DOHH2 (cell line): ENCODE measurements around the gene LGALS1.

ENCODE experiments used
- H3F3A ChIP-seq: fragments of 200-600 bp; sonication (generic), shearing (Covaris generic); 2 replicates; pipeline ENCODE4 v1.6.0; 2016; ENCODE audit warnings: antibody characterized with exemption, mild to moderate bottlenecking; ENCODE audit not compliant: control insufficient read depth, insufficient read depth
- H3K27ac ChIP-seq: fragments of 200-600 bp; sonication (generic); 2 replicates; pipeline ENCODE4 v1.5.1; 2014; ENCODE audit warnings: low read depth, mild to moderate bottlenecking, low read length, moderate library complexity
- H3K27me3 ChIP-seq: fragments of 200-600 bp; sonication (generic); 2 replicates; pipeline ENCODE4 v1.6.1; 2014; ENCODE audit warnings: mild to moderate bottlenecking, low read length, mixed read lengths; ENCODE audit not compliant: control insufficient read depth
- H3K36me3 ChIP-seq: fragments of 200-600 bp; sonication (generic); 2 replicates; pipeline ENCODE4 v1.6.1; 2014; ENCODE audit warnings: mild to moderate bottlenecking, low read length, moderate library complexity, mixed read lengths; ENCODE audit not compliant: control insufficient read depth
- H3K4me1 ChIP-seq: fragments of 200-600 bp; sonication (generic); 2 replicates; pipeline ENCODE4 v1.6.1; 2014; ENCODE audit warnings: mild to moderate bottlenecking, low read length, mixed read lengths; ENCODE audit not compliant: control insufficient read depth
- H3K4me2 ChIP-seq: fragments of 200-600 bp; sonication (generic); 2 replicates; pipeline ENCODE4 v1.6.0; 2014; ENCODE audit warnings: mild to moderate bottlenecking, low read length, moderate library complexity
- H3K4me3 ChIP-seq: fragments of 200-600 bp; sonication (generic); 2 replicates; pipeline ENCODE4 v1.5.1; 2014; ENCODE audit warnings: mild to moderate bottlenecking, low read length, mixed read lengths
- H3K79me2 ChIP-seq: fragments of 200-600 bp; sonication (generic); 2 replicates; pipeline ENCODE4 v1.6.1; 2014; ENCODE audit warnings: mild to moderate bottlenecking, low read length, mixed read lengths; ENCODE audit not compliant: control insufficient read depth
- H3K9me2 ChIP-seq: fragments of 200-600 bp; sonication (generic); replicated peaks from 2 replicates; pipeline ENCODE4 v1.6.1; 2014; ENCODE audit warnings: mild to moderate bottlenecking, low read length, mixed read lengths; ENCODE audit not compliant: control insufficient read depth
- H3K9me3 ChIP-seq: fragments of 200-600 bp; sonication (generic); 2 replicates; pipeline ENCODE4 v1.6.1; 2014; ENCODE audit warnings: antibody characterized with exemption, low read length, mixed read lengths; ENCODE audit not compliant: control insufficient read depth, insufficient read depth
- H4K20me1 ChIP-seq: fragments of 200-600 bp; sonication (generic); 2 replicates; pipeline ENCODE4 v1.6.0; 2014; ENCODE audit warnings: low read depth, mild to moderate bottlenecking, antibody characterized with exemption, low read length, moderate library complexity; ENCODE audit not compliant: control insufficient read depth, insufficient read depth
- CTCF ChIP-seq: fragments of 200-600 bp; sonication (generic); IDR thresholded peaks from one replicate; pipeline ENCODE4 v1.5.1; 2014; ENCODE audit warnings: antibody characterized with exemption, mild to moderate bottlenecking, low read depth, low read length; ENCODE audit not compliant: poor library complexity, severe bottlenecking
- EZH2phosphoT487 ChIP-seq: fragments of 200-600 bp; sonication (generic); IDR thresholded peaks from 2 replicates; pipeline ENCODE4 v1.6.1; 2017; ENCODE audit warnings: borderline replicate concordance, mild to moderate bottlenecking, antibody characterized with exemption, low read length, moderate library complexity, mixed read lengths

LGALS1 gene

GRCh38 chr22:37678372-37678771 lies 2.9 kb downstream of the LGALS1 start:
- Histone ChIP-seq H3K27me3 (no peaks in the 10 kb centered on the region), H4K20me1 (no peaks in the 10 kb centered on the region), H3K9me3 (no peaks in the 10 kb centered on the region), H3F3A (peaks cover 21% of the 10 kb centered on the region), H3K9me2 (no peaks in the 10 kb centered on the region), H3K4me3 (no peak overlapping the region), H3K27ac (no peak overlapping the region), H3K79me2 (no peaks in the 10 kb centered on the region; the same call in 1 of the 2 replicates), H3K4me1 (peaks cover 51% of the 10 kb centered on the region), H3K4me2 (no peak overlapping the region), H3K36me3 (no peaks in the 10 kb centered on the region)
- no peak for TF ChIP-seq CTCF
- TF ChIP-seq EZH2phosphoT487, result no peak

- no peak overlapping the region for H3K4me3 ChIP-seq
- no peaks in the 10 kb centered on the region for H3K9me3 ChIP-seq
- H3K36me3 ChIP-seq, result no peaks in the 10 kb centered on the region
- no peak overlapping the region for H3K27ac ChIP-seq
- H3K9me2 ChIP-seq, result no peaks in the 10 kb centered on the region
- peaks cover 44% of the 10 kb centered on the region for H3K4me1 ChIP-seq
- no peaks in the 10 kb centered on the region for H3K27me3 ChIP-seq
- no peaks in the 10 kb centered on the region; the same call in 1 of the 2 replicates for H3K79me2 ChIP-seq
- H3K4me2 ChIP-seq, result no peak overlapping the region
- no peaks in the 10 kb centered on the region for H4K20me1 ChIP-seq
- TF ChIP-seq CTCF (no peak), EZH2phosphoT487 (no peak)
- peaks cover 21% of the 10 kb centered on the region for H3F3A ChIP-seq
These were observed 4.2 kb downstream of the LGALS1 start for GRCh38 chr22:37679670-37680069.

- Histone ChIP-seq H3K9me3 (no peaks in the 10 kb centered on the region), H3K4me1 (peaks cover 43% of the 10 kb centered on the region), H3K9me2 (no peaks in the 10 kb centered on the region), H3K4me2 (no peak overlapping the region), H3F3A (peaks cover 21% of the 10 kb centered on the region), H3K79me2 (no peaks in the 10 kb centered on the region; the same call in 1 of the 2 replicates), H3K36me3 (no peaks in the 10 kb centered on the region), H3K27ac (no peak overlapping the region), H4K20me1 (no peaks in the 10 kb centered on the region), H3K4me3 (no peak overlapping the region), H3K27me3 (no peaks in the 10 kb centered on the region)
- no peak for TF ChIP-seq EZH2phosphoT487
- no peak for TF ChIP-seq CTCF
These were observed 4.9 kb downstream of the LGALS1 start for GRCh38 chr22:37680191-37680851.
